Activated CD4-positive, alpha-beta T cell treated with anti-CD3 and anti-CD28 coated beads, Interleukin-2, amount 10 ng/mL, durations not matched to agents 24 days and 14 days (primary cell): ENCODE results near the gene TXNDC11. TPM values are rescaled to one million over a fixed set of nuclear protein-coding genes. Genes with fewer than 3 reads are reported as not detected.

ENCODE experiments used
- DNase-seq: peaks from one replicate; pipeline ENCODE4 v3.0.0; 2022
- H3K27ac Mint-ChIP-seq: one replicate; pipeline ENCODE4 v1.8.0; 2022; ENCODE audit warnings: mild to moderate bottlenecking, mixed read lengths
- H3K27me3 Mint-ChIP-seq: one replicate; pipeline ENCODE4 v1.8.0; 2022; ENCODE audit warnings: mixed read lengths
- H3K36me3 Mint-ChIP-seq: one replicate; pipeline ENCODE4 v1.8.0; 2022; ENCODE audit warnings: low read depth, mild to moderate bottlenecking, mixed read lengths
- H3K4me1 Mint-ChIP-seq: one replicate; pipeline ENCODE4 v1.8.0; 2021; ENCODE audit warnings: mixed read lengths
- H3K4me3 Mint-ChIP-seq: one replicate; pipeline ENCODE4 v1.8.0; 2022; ENCODE audit warnings: mild to moderate bottlenecking, moderate library complexity, mixed read lengths
- H3K9me3 Mint-ChIP-seq: one replicate; pipeline ENCODE4 v1.8.0; 2021; ENCODE audit warnings: mixed read lengths
- intact Hi-C: fragments of 100-400 bp; cut with micrococcal nuclease; formaldehyde crosslinking; loops from one replicate; pipeline ENCODE4 v1.15.1; 2023
- total RNA-seq: library from RNA; stranded (reverse); gene quantifications from 2 replicates; pipeline ENCODE4 v1.2.3, GENCODE V29; 2022

TXNDC11 gene
- total RNA-seq, 1 donor from 2014 or later = 41.7 TPM

DNA sequence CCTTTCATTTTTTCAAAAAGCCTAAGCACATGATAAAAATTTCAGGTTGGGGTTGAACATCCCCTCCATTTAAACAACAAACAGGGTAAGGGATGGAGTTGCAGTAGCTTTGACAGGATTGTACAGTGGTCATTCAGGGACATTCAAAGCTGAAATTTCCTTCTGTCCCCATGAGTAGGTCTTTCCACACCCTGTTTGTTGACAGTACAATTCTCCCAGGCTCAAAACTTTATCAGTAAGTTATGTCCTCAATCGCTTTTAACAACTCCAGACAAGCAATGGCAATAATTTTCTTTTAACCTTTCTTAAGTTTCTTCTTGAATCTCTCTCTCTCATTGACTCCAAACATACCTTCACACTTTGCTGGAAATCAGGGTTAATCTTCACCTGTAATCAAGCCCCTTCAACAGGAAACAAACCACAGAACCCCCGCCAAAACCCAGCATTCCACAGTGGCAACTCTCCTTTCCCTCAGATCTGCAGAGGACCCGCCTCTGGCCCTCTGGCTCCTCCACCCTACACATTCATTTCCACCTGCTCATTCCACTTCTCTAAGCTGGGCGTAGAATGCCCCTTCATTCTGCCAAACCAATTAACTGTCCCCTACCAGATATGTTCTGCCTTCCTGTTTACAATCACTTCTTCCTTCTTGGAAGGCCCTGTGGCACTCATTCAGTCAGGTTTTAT is 20.7 kb downstream of the TXNDC11 start:
- Mint-ChIP-seq H3K27me3 (no peaks in the 10 kb centered on the region), H3K4me1 (peaks cover 11% of the 10 kb centered on the region), H3K9me3 (no peaks in the 10 kb centered on the region), H3K36me3 (peaks cover 47% of the 10 kb centered on the region), H3K27ac (peak overlapping the region; percentile 32), H3K4me3 (no peak overlapping the region)
- intact Hi-C loops = no loop called here
- no peak for DNase-seq

- DNase-seq = no peak
- intact Hi-C loops = no loop called here
- peaks cover 11% of the 10 kb centered on the region for H3K4me1 Mint-ChIP-seq
- no peak overlapping the region for H3K4me3 Mint-ChIP-seq
- peaks cover 46% of the 10 kb centered on the region for H3K36me3 Mint-ChIP-seq
- H3K27ac Mint-ChIP-seq = peak overlapping the region; percentile 17
- no peaks in the 10 kb centered on the region for H3K9me3 Mint-ChIP-seq
- H3K27me3 Mint-ChIP-seq = no peaks in the 10 kb centered on the region
These were observed 22.9 kb downstream of the TXNDC11 start for GRCh38 chr16:11719762-11720161.

DNA sequence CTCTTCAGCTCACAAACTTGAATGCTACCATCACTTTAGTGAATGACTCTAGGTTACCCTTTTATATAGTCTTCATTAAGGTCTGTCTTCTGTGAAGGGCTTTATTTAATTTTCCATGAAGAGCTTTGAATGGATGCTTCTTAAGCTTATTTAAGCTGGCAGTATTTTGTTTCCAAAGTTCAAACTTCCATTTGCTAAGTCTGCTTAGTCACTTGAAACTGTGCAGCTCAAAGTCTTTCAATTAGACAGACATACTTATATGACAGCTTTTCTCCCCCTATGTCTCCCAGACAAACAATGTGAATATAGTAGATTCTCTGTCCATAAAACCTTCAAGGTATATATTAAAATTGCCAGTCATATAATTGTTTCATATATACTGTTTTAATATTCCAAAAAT is 23.5 kb downstream of the TXNDC11 start:
- Mint-ChIP-seq H3K36me3 (peaks cover 45% of the 10 kb centered on the region), H3K27ac (no peak overlapping the region), H3K9me3 (no peaks in the 10 kb centered on the region), H3K4me3 (no peak overlapping the region), H3K27me3 (no peaks in the 10 kb centered on the region), H3K4me1 (peaks cover 11% of the 10 kb centered on the region)
- no peak for DNase-seq
- intact Hi-C loops = no loop called here

- Mint-ChIP-seq H3K27ac (no peak overlapping the region), H3K9me3 (no peaks in the 10 kb centered on the region), H3K4me3 (no peak overlapping the region), H3K4me1 (peaks cover 9% of the 10 kb centered on the region), H3K27me3 (no peaks in the 10 kb centered on the region), H3K36me3 (peaks cover 41% of the 10 kb centered on the region)
- no peak for DNase-seq
- intact Hi-C loops = no loop called here
These were observed 24.8 kb downstream of the TXNDC11 start for GRCh38 chr16:11717811-11718210.

- DNase-seq = no peak
- no peaks in the 10 kb centered on the region for H3K9me3 Mint-ChIP-seq
- intact Hi-C loops = no loop called here
- H3K36me3 Mint-ChIP-seq = peaks cover 39% of the 10 kb centered on the region
- no peaks in the 10 kb centered on the region for H3K27me3 Mint-ChIP-seq
- peaks cover 5% of the 10 kb centered on the region for H3K4me1 Mint-ChIP-seq
- H3K27ac Mint-ChIP-seq = no peak overlapping the region
- no peak overlapping the region for H3K4me3 Mint-ChIP-seq
These were observed 26.3 kb downstream of the TXNDC11 start for GRCh38 chr16:11716336-11716735.

- Mint-ChIP-seq H3K4me1 (peaks cover 5% of the 10 kb centered on the region), H3K27me3 (no peaks in the 10 kb centered on the region), H3K36me3 (peaks cover 41% of the 10 kb centered on the region), H3K27ac (no peak overlapping the region), H3K9me3 (no peaks in the 10 kb centered on the region), H3K4me3 (no peak overlapping the region)
- DNase-seq = no peak
- intact Hi-C loops = loop anchor here (2.0 kb wide), 2 partner anchors 183 to 761 kb away; no protein-coding TSS in a partner anchor
These were observed 27.3 kb downstream of the TXNDC11 start for GRCh38 chr16:11715246-11715947.

DNA sequence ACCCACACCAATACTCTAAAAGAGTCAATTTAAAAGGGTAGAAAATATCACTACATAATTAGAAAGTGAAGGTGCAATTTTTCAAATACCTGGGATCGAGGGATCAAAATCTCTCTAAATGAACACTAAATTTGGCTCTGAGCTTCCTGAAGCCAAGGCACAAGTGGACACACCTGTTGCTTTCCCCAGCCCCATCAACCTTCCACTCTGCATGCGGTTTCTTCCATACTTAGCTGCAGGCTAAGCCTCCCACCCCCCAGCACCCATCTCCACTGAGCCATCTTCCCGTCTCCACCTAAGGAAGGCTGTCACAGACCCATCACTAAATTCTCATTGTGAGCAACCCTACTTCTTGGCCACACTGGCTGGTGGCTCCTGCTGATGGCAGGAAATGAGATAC is 30.5 kb downstream of the TXNDC11 start:
- H3K9me3 Mint-ChIP-seq = no peaks in the 10 kb centered on the region
- no peak overlapping the region for H3K4me3 Mint-ChIP-seq
- intact Hi-C loops = loop anchor here (5.0 kb wide), 1 partner anchor 315 kb away; no protein-coding TSS in a partner anchor
- no peak for DNase-seq
- peaks cover 40% of the 10 kb centered on the region for H3K36me3 Mint-ChIP-seq
- no peaks in the 10 kb centered on the region for H3K27me3 Mint-ChIP-seq
- H3K4me1 Mint-ChIP-seq = peaks cover 3% of the 10 kb centered on the region
- no peak overlapping the region for H3K27ac Mint-ChIP-seq

GRCh38 chr16:11711662-11712061 is 31.0 kb downstream of the TXNDC11 start:
- peaks cover 3% of the 10 kb centered on the region for H3K4me1 Mint-ChIP-seq
- no peak for DNase-seq
- H3K4me3 Mint-ChIP-seq = no peak overlapping the region
- no peaks in the 10 kb centered on the region for H3K27me3 Mint-ChIP-seq
- H3K36me3 Mint-ChIP-seq = peaks cover 40% of the 10 kb centered on the region
- H3K27ac Mint-ChIP-seq = no peak overlapping the region
- intact Hi-C loops = loop anchor here (5.0 kb wide), 1 partner anchor 314 kb away; no protein-coding TSS in a partner anchor
- no peaks in the 10 kb centered on the region for H3K9me3 Mint-ChIP-seq

GRCh38 chr16:11708421-11708820 is 34.2 kb downstream of the TXNDC11 start:
- no peak for DNase-seq
- intact Hi-C loops = no loop called here
- H3K9me3 Mint-ChIP-seq = no peaks in the 10 kb centered on the region
- H3K4me1 Mint-ChIP-seq = peaks cover 7% of the 10 kb centered on the region
- H3K27ac Mint-ChIP-seq = no peak overlapping the region
- H3K4me3 Mint-ChIP-seq = no peak overlapping the region
- H3K27me3 Mint-ChIP-seq = no peaks in the 10 kb centered on the region
- peaks cover 42% of the 10 kb centered on the region for H3K36me3 Mint-ChIP-seq

DNA sequence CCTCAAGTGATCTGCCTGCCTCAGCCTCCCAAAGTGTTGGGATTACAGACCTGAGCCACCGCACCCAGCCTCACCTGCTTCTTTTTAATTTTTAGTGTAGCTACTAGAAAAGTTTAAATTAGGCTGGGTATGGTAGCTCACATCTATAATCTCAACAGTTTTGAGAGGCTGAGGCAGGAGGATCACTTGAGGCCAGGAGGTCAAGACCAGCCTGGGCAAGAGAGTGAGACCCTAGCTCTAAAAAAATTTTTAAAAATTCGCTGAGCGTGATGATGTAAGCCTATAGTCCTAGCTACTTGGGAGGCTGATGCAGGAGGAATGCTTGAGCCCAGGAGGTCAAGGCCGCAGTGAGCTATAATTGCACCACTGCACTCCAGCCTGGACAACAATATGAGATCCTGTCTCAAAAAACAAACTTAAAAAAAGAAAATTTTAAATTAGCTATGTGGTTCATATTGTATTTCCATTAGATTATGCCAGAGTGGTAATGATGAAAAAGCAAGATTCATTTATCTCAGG is 34.9 kb downstream of the TXNDC11 start:
- Mint-ChIP-seq H3K36me3 (peaks cover 48% of the 10 kb centered on the region), H3K9me3 (no peaks in the 10 kb centered on the region), H3K27me3 (no peaks in the 10 kb centered on the region), H3K4me3 (no peak overlapping the region), H3K27ac (no peak overlapping the region), H3K4me1 (peaks cover 8% of the 10 kb centered on the region)
- intact Hi-C loops = no loop called here
- no peak for DNase-seq

DNA sequence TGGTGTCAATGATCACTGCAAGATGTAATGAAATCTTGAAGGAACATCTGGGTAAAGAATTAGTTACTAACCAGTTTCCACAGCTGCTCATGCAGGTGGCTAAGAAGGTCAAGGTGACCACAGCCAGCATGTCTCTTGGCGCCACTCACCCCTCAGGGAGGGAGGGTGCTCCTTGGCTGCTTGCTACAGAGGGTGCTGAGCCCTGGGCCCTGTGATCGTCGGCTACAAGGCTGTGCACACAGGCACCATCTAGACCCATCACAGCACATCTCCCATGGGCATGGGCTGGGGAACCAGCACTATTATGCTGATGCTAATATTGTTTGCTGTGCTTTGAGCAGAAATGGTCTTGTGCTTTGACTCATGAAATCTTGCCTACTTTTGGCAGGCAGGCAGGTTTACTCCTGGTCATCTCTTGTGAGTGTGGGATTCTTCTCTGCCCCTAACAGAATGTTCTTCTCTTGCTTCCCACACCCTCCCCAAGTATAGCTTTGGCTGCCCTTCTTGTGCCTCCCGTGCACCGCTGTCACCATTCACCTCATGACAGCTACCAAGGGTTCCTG is 36.4 kb downstream of the TXNDC11 start:
- H3K4me1 Mint-ChIP-seq = peaks cover 9% of the 10 kb centered on the region
- no peaks in the 10 kb centered on the region for H3K9me3 Mint-ChIP-seq
- intact Hi-C loops = no loop called here
- DNase-seq = no peak
- H3K27ac Mint-ChIP-seq = no peak overlapping the region
- H3K4me3 Mint-ChIP-seq = no peak overlapping the region
- peaks cover 45% of the 10 kb centered on the region for H3K36me3 Mint-ChIP-seq
- no peaks in the 10 kb centered on the region for H3K27me3 Mint-ChIP-seq

DNA sequence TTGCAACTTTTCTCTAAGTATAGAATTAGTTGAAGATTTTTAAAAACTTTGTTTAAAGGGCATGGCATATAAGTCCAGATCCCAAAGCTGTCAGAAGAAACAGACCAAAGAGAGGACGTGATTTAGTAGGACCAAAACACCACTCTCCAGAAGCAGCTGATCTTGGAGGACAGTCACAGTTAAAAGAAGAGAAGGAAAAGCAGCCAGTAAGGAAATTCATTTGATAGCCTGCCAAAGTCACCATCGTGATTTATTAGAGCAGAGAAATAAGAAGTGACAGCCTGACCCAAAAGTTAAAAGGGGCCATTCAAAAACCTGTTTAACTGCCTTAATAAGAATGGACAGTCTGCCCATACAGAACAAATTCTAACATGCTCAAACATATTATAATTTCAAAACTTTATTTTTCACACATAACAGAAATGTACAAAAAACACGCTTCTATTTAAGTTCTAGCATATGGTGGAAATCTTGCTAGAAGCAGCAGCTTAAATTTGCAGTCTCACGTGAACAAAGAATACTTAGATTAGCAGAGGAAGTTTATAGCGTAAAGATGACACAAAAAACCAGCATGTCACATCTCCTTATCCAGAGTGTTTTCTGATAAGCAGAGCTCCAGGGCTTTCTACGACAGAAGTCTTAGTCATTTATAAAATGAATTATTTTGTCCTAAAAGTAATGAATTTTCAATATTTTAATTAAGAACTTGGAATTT is 37.2 kb downstream of the TXNDC11 start:
- Mint-ChIP-seq H3K4me3 (no peak overlapping the region), H3K36me3 (peaks cover 46% of the 10 kb centered on the region), H3K4me1 (peaks cover 11% of the 10 kb centered on the region), H3K9me3 (no peaks in the 10 kb centered on the region), H3K27ac (no peak overlapping the region), H3K27me3 (no peaks in the 10 kb centered on the region)
- no peak for DNase-seq
- intact Hi-C loops = no loop called here

GRCh38 chr16:11700264-11701029 is 42.2 kb downstream of the TXNDC11 start:
- Mint-ChIP-seq H3K4me3 (no peak overlapping the region), H3K27me3 (no peaks in the 10 kb centered on the region), H3K9me3 (no peaks in the 10 kb centered on the region), H3K4me1 (peaks cover 45% of the 10 kb centered on the region), H3K27ac (peak overlapping the region; percentile 27), H3K36me3 (peaks cover 66% of the 10 kb centered on the region)
- no peak for DNase-seq
- intact Hi-C loops = no loop called here
